GM12878 (cell line): ENCODE results near the gene SUPT6H. TPM values are rescaled to one million over a fixed set of nuclear protein-coding genes. Genes with fewer than 3 reads are reported as not detected.

ENCODE experiments used
- ASH2L ChIP-seq: fragments of 300-600, 200-600 bp; sonication (generic); IDR thresholded peaks from 2 replicates; pipeline ENCODE4 v1.6.1; 2017; ENCODE audit warnings: low read depth, mild to moderate bottlenecking, borderline replicate concordance
- BHLHE40 ChIP-seq, 2 experiments: fragments of 450-650 bp in 1 of 2; IDR thresholded peaks; 2 replicates each; pipeline ENCODE4 v1.6.1; 2011 to 2017; ENCODE audit warnings: low read depth in 2 of 2, borderline replicate concordance in 1 of 2, improper control_type of control experiment in 1 of 2, low read length in 1 of 2, mild to moderate bottlenecking in 1 of 2
- BRCA1 ChIP-seq: IDR thresholded peaks from 2 replicates; pipeline ENCODE4 v1.6.1; 2011; ENCODE audit warnings: low read depth, low read length, improper control_type of control experiment
- CBX3 ChIP-seq: fragments of 200-600 bp; sonication (generic); IDR thresholded peaks from 2 replicates; pipeline ENCODE4 v1.6.1; 2016; ENCODE audit warnings: low read depth, borderline replicate concordance
- FOXK2 ChIP-seq: fragments of 450-650 bp; IDR thresholded peaks from 2 replicates; pipeline ENCODE4 v1.6.1; 2017; ENCODE audit warnings: mild to moderate bottlenecking, moderate library complexity
- HDAC6 ChIP-seq: fragments of 200-600 bp; sonication (generic); IDR thresholded peaks from one replicate; pipeline ENCODE4 v1.8.0; 2017; ENCODE audit warnings: antibody characterized with exemption; ENCODE audit not compliant: unreplicated experiment
- IKZF1 ChIP-seq: fragments of 450-650 bp; conservative IDR thresholded peaks from 2 replicates; pipeline ENCODE4 v1.6.1; 2017; ENCODE audit warnings: antibody characterized with exemption, mild to moderate bottlenecking
- IRF5 ChIP-seq: fragments of 450-650 bp; IDR thresholded peaks from 2 replicates; pipeline ENCODE4 v1.6.1; 2017; ENCODE audit warnings: borderline replicate concordance
- MAX ChIP-seq: IDR thresholded peaks from 2 replicates; pipeline ENCODE4 v1.6.1; 2012; ENCODE audit warnings: low read depth, low read length, improper control_type of control experiment
- MEF2B ChIP-seq: fragments of 450-650 bp; IDR thresholded peaks from 2 replicates; pipeline ENCODE4 v1.6.1; 2018; ENCODE audit warnings: mild to moderate bottlenecking, moderate library complexity; ENCODE audit not compliant: partially characterized antibody, poor library complexity, severe bottlenecking
- MTA3 ChIP-seq: IDR thresholded peaks from 2 replicates; pipeline ENCODE4 v1.6.1; 2012; ENCODE audit warnings: low read length, inconsistent platforms, borderline replicate concordance
- MYC ChIP-seq: IDR thresholded peaks from 2 replicates; pipeline ENCODE4 v1.6.1; 2011; ENCODE audit warnings: mild to moderate bottlenecking, low read length, moderate library complexity, inconsistent platforms; ENCODE audit not compliant: insufficient read depth, insufficient replicate concordance, insufficient read length, severe bottlenecking
- NFYA ChIP-seq: IDR thresholded peaks from 2 replicates; pipeline ENCODE4 v1.6.1; 2011; ENCODE audit warnings: low read depth, mild to moderate bottlenecking, low read length, improper control_type of control experiment, borderline replicate concordance
- PKNOX1 ChIP-seq: fragments of 450-650 bp; IDR thresholded peaks from 2 replicates; pipeline ENCODE4 v1.6.1; 2016; ENCODE audit warnings: mild to moderate bottlenecking
- RAD21 ChIP-seq: IDR thresholded peaks from 2 replicates; pipeline ENCODE4 v1.6.1; 2011; ENCODE audit warnings: mild to moderate bottlenecking, low read depth, low read length, moderate library complexity; ENCODE audit not compliant: insufficient read depth
- RB1 ChIP-seq: fragments of 450-650 bp; formaldehyde crosslinking; IDR thresholded peaks from 2 replicates; pipeline ENCODE4 v1.6.1; 2017; ENCODE audit warnings: mild to moderate bottlenecking, borderline replicate concordance
- SMARCA5 ChIP-seq: fragments of 450-650 bp; IDR thresholded peaks from 2 replicates; pipeline ENCODE4 v1.6.1; 2017; ENCODE audit warnings: mild to moderate bottlenecking
- SPI1 ChIP-seq: IDR thresholded peaks from 2 replicates; pipeline ENCODE4 v1.6.1; 2011; ENCODE audit warnings: low read depth, mild to moderate bottlenecking, low read length, moderate library complexity, borderline replicate concordance; ENCODE audit not compliant: insufficient read depth
- TCF3 ChIP-seq: IDR thresholded peaks from 2 replicates; pipeline ENCODE4 v1.6.1; 2012; ENCODE audit warnings: low read depth, mild to moderate bottlenecking, low read length, borderline replicate concordance; ENCODE audit not compliant: insufficient read depth
- USF1 ChIP-seq: IDR thresholded peaks from 2 replicates; pipeline ENCODE4 v1.6.1; 2011; ENCODE audit warnings: borderline replicate concordance, low read depth, mild to moderate bottlenecking, moderate library complexity, mixed read lengths, low read length; ENCODE audit not compliant: insufficient read depth; ENCODE audit errors: extremely low read length
- USF2 ChIP-seq: IDR thresholded peaks from 2 replicates; pipeline ENCODE4 v1.6.1; 2011; ENCODE audit warnings: low read depth, low read length, improper control_type of control experiment, borderline replicate concordance
- ZBED1 ChIP-seq: IDR thresholded peaks from 2 replicates; pipeline ENCODE4 v1.6.1; 2016; ENCODE audit warnings: borderline replicate concordance
- ZNF24 ChIP-seq: fragments of 450-650 bp; IDR thresholded peaks from 2 replicates; pipeline ENCODE4 v1.6.1; 2017; ENCODE audit warnings: antibody characterized with exemption, mild to moderate bottlenecking
- ZNF274 ChIP-seq: IDR thresholded peaks from one replicate; pipeline ENCODE4 v1.8.0; 2011; ENCODE audit not compliant: insufficient read length, insufficient read depth
- polyA plus RNA-seq, 11 experiments: library from polyadenylated mRNA; depleted of rRNA in 4 of 11; unstranded in 6 of 11; stranded (reverse) in 5 of 11; fragments of >200 nt; fragmentation: Nextera tagmentation in 4 of 11; fragmentation: Illumina TruSeq in 1 of 11; extraction: Ambion mirVana in 4 of 11; extraction: Trizol in 1 of 11; gene quantifications; 1 replicate in 1 of 11; 2 replicates in 10 of 11; pipeline versions ENCODE4 v1.2.1 to v1.2.3, GENCODE V29; 2011 to 2016; ENCODE audit warnings: inconsistent platforms in 2 of 11, missing spikeins in 2 of 11, low read depth in 1 of 11
- total RNA-seq, 4 experiments: library from RNA; depleted of rRNA in 3 of 4; stranded (reverse); fragments of >200 nt in 3 of 4; fragmentation: Illumina TruSeq in 1 of 4; extraction: Trizol in 1 of 4; gene quantifications; 2 replicates each; pipeline versions ENCODE4 v1.2.1 to v1.2.3, GENCODE V29; 2013 to 2021

The SUPT6H gene
- total and polyA plus RNA-seq, 10 of the 15 experiments (the other 5 are each of a cell fraction or from before 2014, with no cell fraction given): 1.7 to 58.8 (median 37.7) TPM

- 0 out of 2 replicates have a peak, but pooled peaks have one; percentile 38 for TF ChIP-seq IRF5
- TF ChIP-seq CBX3: no peak
- TF ChIP-seq TCF3: no peak
- TF ChIP-seq BRCA1: no peak
- TF ChIP-seq SMARCA5: peak; percentile 33; the same call in 1 of the 2 replicates
- TF ChIP-seq BHLHE40 (IDR thresholded peaks at IDR 0.05; ENCODE audit: borderline replicate concordance in 1 of 2, low read depth in 2 of 2, low read length in 1 of 2): peak; percentile 53 to 63
- TF ChIP-seq MEF2B: no peak
- TF ChIP-seq USF2: no peak
- TF ChIP-seq HDAC6: no peak
- no peak for TF ChIP-seq FOXK2
- TF ChIP-seq SPI1: peak; percentile 96
- no peak; the same call in 1 of the 2 replicates for TF ChIP-seq ZBED1
- no peak for TF ChIP-seq USF1
- TF ChIP-seq IKZF1: peak; percentile 88
- TF ChIP-seq RAD21: no peak
- no peak for TF ChIP-seq MTA3
- no peak for TF ChIP-seq ZNF274
- peak; percentile 54; the same call in 1 of the 2 replicates for TF ChIP-seq ASH2L
- TF ChIP-seq NFYA: no peak
- TF ChIP-seq MAX: peak; percentile 62
- no peak; the same call in 1 of the 2 replicates for TF ChIP-seq RB1
- no peak for TF ChIP-seq MYC
- no peak; the same call in 1 of the 2 replicates for TF ChIP-seq ZNF24
- peak; percentile 84 for TF ChIP-seq PKNOX1
Observed at GRCh38 chr17:28728364-28729200, 66.6 kb downstream of the SUPT6H start, which contains the start of gene NEK8 (continued).
